Vagina (tissue), 1 donor: ENCODE data around the gene THBD. TPM values are rescaled to one million over a fixed set of nuclear protein-coding genes. Genes with fewer than 3 reads are reported as not detected.

ENCODE experiments used
- total RNA-seq: library from RNA; depleted of rRNA; stranded (reverse); fragments of >200 nt; gene quantifications from one replicate; pipeline ENCODE4 v1.2.3, GENCODE V29; 2016

The THBD gene
- total RNA-seq, 1 donor from 2014 or later: 76.9 TPM

Other genes starting within 250 kb of the THBD start
- gene SSTR4, start 14.4 kb downstream of the THBD start, total RNA-seq: not detected
- gene CD93, start 36.7 kb upstream of the THBD start, total RNA-seq: 45.4 TPM